Chondrocyte (in vitro differentiated cells): ENCODE data around the gene KBTBD13. TPM values are rescaled to one million over a fixed set of nuclear protein-coding genes. Genes with fewer than 3 reads are reported as not detected.

Experiments
- DNase-seq: peaks from one replicate; pipeline ENCODE4 v3.0.0; 2021; ENCODE audit warnings: mixed read lengths, low spot score
- H3K27ac Mint-ChIP-seq: one replicate; pipeline ENCODE4 v1.8.0; 2021; ENCODE audit warnings: mild to moderate bottlenecking, moderate library complexity, mixed read lengths; ENCODE audit not compliant: unreplicated experiment
- H3K27me3 Mint-ChIP-seq: 2 replicates; pipeline ENCODE4 v1.8.0; 2021; ENCODE audit warnings: low read depth, mixed read lengths
- H3K36me3 Mint-ChIP-seq: 2 replicates; pipeline ENCODE4 v1.8.0; 2021; ENCODE audit warnings: low read depth, mixed read lengths
- H3K4me1 Mint-ChIP-seq: 2 replicates; pipeline ENCODE4 v1.8.0; 2021; ENCODE audit warnings: low read depth, mild to moderate bottlenecking, mixed read lengths
- H3K4me3 Mint-ChIP-seq: one replicate; pipeline ENCODE4 v1.8.0; 2021; ENCODE audit warnings: mild to moderate bottlenecking, moderate library complexity, mixed read lengths; ENCODE audit not compliant: unreplicated experiment
- H3K9me3 Mint-ChIP-seq: 2 replicates; pipeline ENCODE4 v1.8.0; 2021; ENCODE audit warnings: low read depth, mixed read lengths
- CTCF ChIP-seq: fragments of 200-600 bp; sonication (generic); IDR thresholded peaks from 2 replicates; pipeline ENCODE4 v1.5.0; 2021; ENCODE audit warnings: antibody characterized with exemption, mild to moderate bottlenecking, moderate library complexity
- total RNA-seq: library from RNA; stranded (reverse); gene quantifications from 3 replicates; pipeline ENCODE4 v1.2.1, GENCODE V29; 2021

Gene KBTBD13
- total RNA-seq, 1 donor from 2014 or later = not detected

GRCh38 chr15:65067645-65068402 is 8.7 kb upstream of the KBTBD13 start, which contains the start of gene RASL12:
RASL12 (minus strand) TSS chr15:65067991; CDS start chr15:65067835, 156 bp downstream.
- TF ChIP-seq CTCF = no peak
- Mint-ChIP-seq H3K9me3 (no peaks in the 10 kb centered on the region), H3K36me3 (no peaks in the 10 kb centered on the region), H3K4me3 (peak within 1 kb of the TSS; percentile 78), H3K27ac (peak within 1 kb of the TSS; percentile 77), H3K27me3 (no peaks in the 10 kb centered on the region), H3K4me1 (peaks cover 74% of the 10 kb centered on the region)
- DNase-seq = no peak

GRCh38 chr15:65068403-65068788 is 8.2 kb upstream of the KBTBD13 start:
- DNase-seq = no peak
- Mint-ChIP-seq H3K27me3 (no peaks in the 10 kb centered on the region), H3K27ac (peak overlapping the region; percentile 38), H3K4me3 (peak overlapping the region; percentile 48), H3K36me3 (no peaks in the 10 kb centered on the region), H3K9me3 (no peaks in the 10 kb centered on the region), H3K4me1 (peaks cover 68% of the 10 kb centered on the region)
- no peak for TF ChIP-seq CTCF

- peak overlapping the region; percentile 55 for H3K27ac Mint-ChIP-seq
- TF ChIP-seq CTCF = no peak
- no peak overlapping the region for H3K4me3 Mint-ChIP-seq
- H3K4me1 Mint-ChIP-seq = peaks cover 68% of the 10 kb centered on the region
- no peak for DNase-seq
- H3K9me3 Mint-ChIP-seq = no peaks in the 10 kb centered on the region
- H3K27me3 Mint-ChIP-seq = no peaks in the 10 kb centered on the region
- no peaks in the 10 kb centered on the region for H3K36me3 Mint-ChIP-seq
These were observed 7.4 kb upstream of the KBTBD13 start for GRCh38 chr15:65069179-65069578.

DNA sequence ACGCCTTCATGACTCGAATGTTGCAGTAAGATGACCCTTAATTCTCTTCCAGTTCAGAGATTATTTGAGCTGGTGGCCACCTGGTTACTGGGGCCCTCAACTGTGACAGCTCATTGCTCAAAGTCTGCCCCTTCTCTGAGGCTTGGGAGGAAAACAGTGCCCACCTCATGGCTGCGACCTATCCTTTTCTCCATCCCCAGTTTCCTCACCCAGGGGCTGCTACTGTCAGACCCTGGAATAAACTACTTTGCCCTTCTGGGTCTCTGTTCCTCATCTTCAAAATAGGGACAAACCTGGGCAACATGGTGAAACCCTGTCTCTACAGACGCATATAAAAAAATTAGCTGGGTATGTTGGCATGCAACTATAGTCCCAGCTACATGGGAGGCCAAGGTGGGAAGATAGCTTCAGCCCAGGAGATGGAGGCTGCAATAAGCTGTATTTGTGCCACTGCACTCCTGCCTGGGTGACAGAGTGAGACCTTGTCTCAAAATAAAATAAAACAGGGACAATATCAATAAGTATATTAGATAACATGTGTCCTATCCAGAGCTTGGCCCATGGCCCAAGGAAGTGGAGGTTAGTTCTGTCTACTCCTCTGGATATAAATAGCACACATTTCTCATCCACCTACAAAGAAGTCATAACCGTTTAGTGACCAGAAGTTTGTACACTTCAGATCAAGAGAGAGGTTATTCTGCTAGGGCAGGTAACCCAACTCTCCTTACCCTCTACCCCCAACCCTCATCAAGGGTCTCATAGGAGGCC is 6.6 kb upstream of the KBTBD13 start:
- Mint-ChIP-seq H3K4me1 (peaks cover 68% of the 10 kb centered on the region), H3K4me3 (no peak overlapping the region), H3K27ac (peak overlapping the region; percentile 55), H3K9me3 (no peaks in the 10 kb centered on the region), H3K27me3 (no peaks in the 10 kb centered on the region), H3K36me3 (no peaks in the 10 kb centered on the region)
- DNase-seq = no peak
- no peak for TF ChIP-seq CTCF

- peaks cover 2% of the 10 kb centered on the region for H3K27me3 Mint-ChIP-seq
- DNase-seq = no peak
These were observed 5.2 kb upstream of the KBTBD13 start for GRCh38 chr15:65071381-65071811.

More at GRCh38 chr15:65071381-65071811, 5.2 kb upstream of the KBTBD13 start:
- H3K4me3 Mint-ChIP-seq = no peak overlapping the region
- H3K4me1 Mint-ChIP-seq = peaks cover 59% of the 10 kb centered on the region
- no peak for TF ChIP-seq CTCF
- no peaks in the 10 kb centered on the region for H3K9me3 Mint-ChIP-seq
- H3K27ac Mint-ChIP-seq = peak overlapping the region; percentile 69
- no peaks in the 10 kb centered on the region for H3K36me3 Mint-ChIP-seq
